H1 (cell line): Measurements from ENCODE around the gene GNG7. TPM values are rescaled to one million over a fixed set of nuclear protein-coding genes. Genes with fewer than 3 reads are reported as not detected.

Experiments
- CTCF ChIA-PET: fragments of 300-600 bp; sonication (Branson Sonifier 250); formaldehyde crosslinking; loops from one replicate; lab custom pipeline; 2021; ENCODE audit not compliant: partially characterized antibody; lab: Charles Lee
- POLR2A ChIA-PET: fragments of 300-600 bp; sonication (Branson Sonifier 250); formaldehyde crosslinking; loops from one replicate; lab custom pipeline; 2021; ENCODE audit warnings: inconsistent platforms; ENCODE audit not compliant: partially characterized antibody; lab: Charles Lee
- DNase-seq, 2 experiments: peaks; one replicate each; pipeline versions ENCODE4 v3.0.0 to v3.0.0-alpha.2; 2010 to 2022; ENCODE audit warnings: low spot score in 2 of 2, low read depth in 1 of 2, mixed read lengths in 1 of 2
- FAIRE-seq: peaks from 2 replicates; lab custom pipeline; 2011; peaks lifted over from hg19 to GRCh38; lab: Jason Lieb, UNC
- H2AFZ ChIP-seq: 2 replicates; pipeline ENCODE4 v1.8.1; 2012; ENCODE audit warnings: low read length, inconsistent platforms
- H2AK5ac ChIP-seq: 2 replicates; pipeline ENCODE4 v1.6.1; 2013; ENCODE audit warnings: low read depth, low read length
- H2BK120ac ChIP-seq: replicated peaks from 2 replicates; pipeline ENCODE3; 2013; ENCODE audit warnings: low read depth, low read length, inconsistent platforms
- H2BK12ac ChIP-seq: 2 replicates; pipeline ENCODE4 v1.6.1; 2013; ENCODE audit warnings: low read depth, low read length
- H2BK15ac ChIP-seq: 2 replicates; pipeline ENCODE4 v1.6.1; 2013; ENCODE audit warnings: low read length
- H2BK20ac ChIP-seq: 2 replicates; pipeline ENCODE4 v1.6.1; 2013; ENCODE audit warnings: low read length
- H2BK5ac ChIP-seq: 2 replicates; pipeline ENCODE4 v1.6.1; 2013; ENCODE audit warnings: low read depth, low read length
- H3K14ac ChIP-seq: 2 replicates; pipeline ENCODE4 v1.6.1; 2013; ENCODE audit warnings: inconsistent platforms; ENCODE audit not compliant: insufficient read length
- H3K18ac ChIP-seq: 2 replicates; pipeline ENCODE4 v1.6.1; 2013; ENCODE audit warnings: low read length; ENCODE audit errors: extremely low read depth
- H3K23ac ChIP-seq: 2 replicates; pipeline ENCODE4 v1.6.1; 2013; ENCODE audit warnings: inconsistent platforms; ENCODE audit not compliant: insufficient read length
- H3K23me2 ChIP-seq: 2 replicates; pipeline ENCODE4 v1.6.1; 2013; ENCODE audit warnings: low read depth, low read length
- H3K27ac ChIP-seq: 2 replicates; pipeline ENCODE4 v1.6.1; 2011; ENCODE audit warnings: low read depth, low read length, inconsistent platforms
- H3K27me3 ChIP-seq, 4 experiments: replicated peaks in 1 of 4; 1 replicate in 1 of 4; 2 replicates in 3 of 4; pipeline versions ENCODE4 v1.6.1 to v1.8.1; 2011 to 2013; ENCODE audit warnings: low read length in 3 of 4, mild to moderate bottlenecking in 3 of 4, inconsistent platforms in 2 of 4, mixed read lengths in 2 of 4, moderate library complexity in 1 of 4; ENCODE audit not compliant: control insufficient read depth in 3 of 4, insufficient read depth in 3 of 4; ENCODE audit errors: extremely low read depth in 1 of 4
- H3K36me3 ChIP-seq, 4 experiments: 2 replicates each; pipeline versions ENCODE4 v1.6.1 to v1.8.1; 2011 to 2013; ENCODE audit warnings: mild to moderate bottlenecking in 4 of 4, low read length in 3 of 4, moderate library complexity in 2 of 4, control low read depth in 1 of 4, inconsistent platforms in 1 of 4; ENCODE audit not compliant: insufficient read depth in 4 of 4, control insufficient read depth in 2 of 4
- H3K4ac ChIP-seq: replicated peaks from 2 replicates; pipeline ENCODE3; 2013; ENCODE audit warnings: low read length, low read depth, mixed read lengths, inconsistent platforms; ENCODE audit not compliant: insufficient read length
- H3K4me1 ChIP-seq, 4 experiments: replicated peaks in 1 of 4; 1 replicate in 1 of 4; 2 replicates in 3 of 4; pipeline versions ENCODE4 v1.6.1 to v1.8.1; 2011 to 2013; ENCODE audit warnings: low read length in 3 of 4, inconsistent platforms in 2 of 4, mixed read lengths in 1 of 4; ENCODE audit not compliant: insufficient read depth in 4 of 4, control insufficient read depth in 3 of 4
- H3K4me2 ChIP-seq, 2 experiments: 2 replicates each; pipeline versions ENCODE4 v1.6.1 to v1.8.1; 2011 to 2013; ENCODE audit warnings: low read depth in 2 of 2, low read length in 2 of 2, control low read depth in 1 of 2, inconsistent platforms in 1 of 2, mild to moderate bottlenecking in 1 of 2; ENCODE audit not compliant: insufficient read depth in 1 of 2
- H3K4me3 ChIP-seq, 4 experiments: fragments of 200-600, 300-600 bp in 1 of 4; sonication (generic), shearing (Covaris generic), sonication (Bioruptor Twin) in 1 of 4; 2 replicates each; pipeline versions ENCODE4 v1.5.1 to v1.8.1; 2011 to 2016; ENCODE audit warnings: low read length in 4 of 4, low read depth in 3 of 4, control low read depth in 2 of 4, inconsistent platforms in 2 of 4, mild to moderate bottlenecking in 2 of 4, mixed read lengths in 1 of 4, moderate library complexity in 1 of 4; ENCODE audit not compliant: insufficient read depth in 2 of 4; ENCODE audit errors: extremely low read depth in 1 of 4
- H3K56ac ChIP-seq: replicated peaks from 2 replicates; pipeline ENCODE3; 2013; ENCODE audit warnings: low read depth, mild to moderate bottlenecking, mixed read lengths, low read length, inconsistent platforms; ENCODE audit not compliant: insufficient read length
- H3K79me1 ChIP-seq: 2 replicates; pipeline ENCODE4 v1.6.1; 2013; ENCODE audit warnings: low read depth, low read length, control low read depth
- H3K79me2 ChIP-seq, 2 experiments: 2 replicates each; pipeline versions ENCODE4 v1.6.1 to v1.8.1; 2012 to 2013; ENCODE audit warnings: low read length in 2 of 2, mild to moderate bottlenecking in 2 of 2, inconsistent platforms in 1 of 2; ENCODE audit not compliant: insufficient read depth in 2 of 2, control insufficient read depth in 1 of 2
- H3K9ac ChIP-seq, 4 experiments: replicated peaks in 1 of 4; 1 replicate in 1 of 4; 2 replicates in 3 of 4; pipeline versions ENCODE4 v1.6.1 to v1.8.1; 2011 to 2013; ENCODE audit warnings: low read depth in 3 of 4, low read length in 3 of 4, control low read depth in 2 of 4, mild to moderate bottlenecking in 2 of 4, moderate library complexity in 2 of 4, inconsistent platforms in 1 of 4; ENCODE audit errors: extremely low read depth in 1 of 4
- H3K9me3 ChIP-seq, 2 experiments: 2 replicates each; pipeline versions ENCODE4 v1.6.1 to v1.8.1; 2012 to 2013; ENCODE audit warnings: mild to moderate bottlenecking in 2 of 2, moderate library complexity in 2 of 2, control low read depth in 1 of 2, inconsistent platforms in 1 of 2, low read depth in 1 of 2, low read length in 1 of 2, mixed read lengths in 1 of 2; ENCODE audit not compliant: insufficient read depth in 2 of 2
- H4K20me1 ChIP-seq, 2 experiments: replicated peaks in 1 of 2; 2 replicates each; pipeline versions ENCODE3 to v1.8.1; 2011 to 2013; ENCODE audit warnings: inconsistent platforms in 2 of 2, low read length in 2 of 2, mild to moderate bottlenecking in 1 of 2; ENCODE audit not compliant: insufficient read depth in 2 of 2, control insufficient read depth in 1 of 2
- H4K5ac ChIP-seq: 2 replicates; pipeline ENCODE4 v1.6.1; 2013; ENCODE audit warnings: low read length, low read depth, mixed read lengths, inconsistent platforms; ENCODE audit not compliant: insufficient read length
- H4K8ac ChIP-seq: 2 replicates; pipeline ENCODE4 v1.8.0; 2013; ENCODE audit warnings: mild to moderate bottlenecking, moderate library complexity, low read length, inconsistent platforms; ENCODE audit not compliant: insufficient read depth; ENCODE audit errors: extremely low read depth
- H4K91ac ChIP-seq: replicated peaks from 2 replicates; pipeline ENCODE3; 2013; ENCODE audit warnings: low read length, mixed read lengths, inconsistent platforms; ENCODE audit not compliant: insufficient read length
- CEBPB ChIP-seq: IDR thresholded peaks from 2 replicates; pipeline ENCODE4 v1.6.1; 2012; ENCODE audit warnings: low read depth, low read length
- SIX5 ChIP-seq: IDR thresholded peaks from 2 replicates; pipeline ENCODE4 v1.6.1; 2011; ENCODE audit warnings: mild to moderate bottlenecking, low read depth, low read length
- SRF ChIP-seq: IDR thresholded peaks from 2 replicates; pipeline ENCODE4 v1.6.1; 2011; ENCODE audit warnings: mild to moderate bottlenecking, low read depth, low read length, moderate library complexity
- TBP ChIP-seq: IDR thresholded peaks from 2 replicates; pipeline ENCODE4 v1.6.1; 2011; ENCODE audit warnings: low read depth, low read length, improper control_type of control experiment
- TCF12 ChIP-seq: IDR thresholded peaks from 2 replicates; pipeline ENCODE4 v1.6.1; 2011; ENCODE audit warnings: low read depth, mild to moderate bottlenecking, low read length
- YY1 ChIP-seq: IDR thresholded peaks from 2 replicates; pipeline ENCODE4 v1.6.1; 2011; ENCODE audit warnings: low read depth, mild to moderate bottlenecking, low read length
- WGBS, 2 experiments: shearing (Covaris generic) in 1 of 2; methylation state at CpG; one replicate each; pipeline versions ENCODE4 v1.1.6 to v1.1.7; 2013 to 2015; ENCODE audit warnings: low lambda C conversion rate in 2 of 2, mixed read lengths in 2 of 2, inconsistent platforms in 1 of 2, low coverage in 1 of 2, missing lambda C conversion rate in 1 of 2; ENCODE audit not compliant: insufficient replicate concordance in 2 of 2, insufficient coverage in 1 of 2, insufficient read length in 1 of 2; ENCODE audit errors: extremely low coverage in 1 of 2, missing lambda C conversion rate in 1 of 2; 5-methylcytosine and 5-hydroxymethylcytosine counted together
- polyA plus RNA-seq, 7 experiments: library from polyadenylated mRNA; depleted of rRNA in 3 of 7; stranded (reverse) in 5 of 7; unstranded in 2 of 7; fragments of >200 nt in 5 of 7; fragments of 200-250 nt in 2 of 7; gene quantifications; 1 replicate in 5 of 7; 2 replicates in 1 of 7; 4 replicates in 1 of 7; pipeline versions ENCODE4 v1.2.1 to v1.2.3, GENCODE V29; 2011 to 2013; ENCODE audit warnings: missing spikeins in 2 of 7, mixed read lengths in 2 of 7
- total RNA-seq: library from RNA; stranded (reverse); fragmentation: NEBNext Ultra II Directional; extraction: Animal tissue kit (Norgen Biotek cat#: 25700); gene quantifications from 2 replicates; pipeline ENCODE4 v1.2.1, GENCODE V29; 2021
- TF ChIP-seq, protein P1 (sequence below): IDR thresholded peaks from 2 replicates; pipeline ENCODE4 v1.6.1; 2012; ENCODE audit warnings: inconsistent platforms

The GNG7 gene
- total and polyA plus RNA-seq, 2 of the 8 experiments (the other 6 are each of a cell fraction or from before 2014, with no cell fraction given) = 2.8 to 7.8 TPM

DNA sequence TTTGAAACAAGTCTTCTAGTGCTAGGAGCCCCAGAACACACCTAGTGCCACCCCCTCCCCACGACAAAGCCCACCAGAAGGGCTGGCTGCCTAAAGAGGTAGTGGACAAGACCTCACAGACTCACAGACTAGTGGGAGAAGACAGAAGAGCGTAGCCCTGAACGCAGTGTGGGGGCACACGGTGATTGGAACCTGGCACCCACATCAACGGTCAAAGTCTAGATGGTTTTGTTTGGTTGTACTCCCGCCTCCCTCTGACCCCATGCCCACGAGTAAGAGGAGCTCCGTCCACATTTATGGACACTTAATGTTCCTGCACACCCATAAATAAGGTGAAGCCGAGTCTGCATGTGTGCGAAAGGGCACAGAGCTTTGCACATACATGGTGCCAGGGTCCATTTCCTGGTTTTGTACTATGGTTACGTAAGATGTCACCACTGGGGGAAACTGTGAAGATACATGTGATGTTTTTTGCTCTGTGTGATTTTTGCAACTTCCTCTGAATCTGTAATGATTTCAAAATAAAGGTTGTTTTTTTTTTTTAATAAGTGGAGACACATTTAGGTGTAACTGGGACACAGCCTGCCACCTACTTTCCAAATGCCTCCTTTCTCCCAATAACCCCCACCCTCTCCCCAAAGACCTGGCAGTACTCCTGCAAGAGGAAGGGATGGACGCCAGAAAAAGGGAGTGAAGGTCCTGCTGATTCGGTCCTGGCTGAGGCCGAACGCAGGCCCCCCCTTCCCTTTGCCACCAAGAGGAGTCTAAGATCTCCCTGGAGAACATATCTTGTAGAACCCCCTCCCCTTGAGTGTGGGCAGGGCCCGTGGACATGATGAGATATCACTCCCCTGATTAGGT, 72.8 kb downstream of the GNG7 start:
- no peaks in the 10 kb centered on the region for H3K79me1 ChIP-seq
- H2BK15ac ChIP-seq = no peak overlapping the region
- H4K8ac ChIP-seq = no peak overlapping the region
- no peak overlapping the region for H4K5ac ChIP-seq
- H3K9me3 ChIP-seq = peaks cover 5 to 9% of the 10 kb centered on the region in 2 experiments; a peak in 3 of 4 replicates
- no peak overlapping the region; the same call in 1 of the 2 replicates for H2BK5ac ChIP-seq
- 88% methylated on average over 16 of the region's 16 CpGs; no CpG with 5 or more reads in 1 of the 2 experiments for WGBS, 2 experiments
- ChIA-PET POLR2A (no interaction called here), CTCF (interaction anchor here (1.2 to 3.1 kb wide), 4 partner anchors 7 to 19 kb away, joined by 3 to 18 read pairs (median 12); no protein-coding TSS in a partner anchor)
- no peak overlapping the region for H2BK12ac ChIP-seq
- H3K36me3 ChIP-seq = no peaks in the 10 kb centered on the region
- H2BK20ac ChIP-seq = no peak overlapping the region
- no peak overlapping the region for H2BK120ac ChIP-seq
- H3K4ac ChIP-seq = no peak overlapping the region
- H3K9ac ChIP-seq = no peak overlapping the region
- H3K23me2 ChIP-seq = no peaks in the 10 kb centered on the region
- FAIRE-seq (no peak), DNase-seq (no peak)
- no peak overlapping the region for H3K14ac ChIP-seq
- H4K91ac ChIP-seq = no peak overlapping the region
- H3K79me2 ChIP-seq = no peaks in the 10 kb centered on the region
- H3K27ac ChIP-seq = no peak overlapping the region
- H3K18ac ChIP-seq = no peak overlapping the region
- H3K4me3 ChIP-seq = no peak overlapping the region
- TF ChIP-seq, protein P1, sequence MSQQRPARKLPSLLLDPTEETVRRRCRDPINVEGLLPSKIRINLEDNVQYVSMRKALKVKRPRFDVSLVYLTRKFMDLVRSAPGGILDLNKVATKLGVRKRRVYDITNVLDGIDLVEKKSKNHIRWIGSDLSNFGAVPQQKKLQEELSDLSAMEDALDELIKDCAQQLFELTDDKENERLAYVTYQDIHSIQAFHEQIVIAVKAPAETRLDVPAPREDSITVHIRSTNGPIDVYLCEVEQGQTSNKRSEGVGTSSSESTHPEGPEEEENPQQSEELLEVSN = no peak
- TF ChIP-seq SIX5 (no peak), TBP (no peak), YY1 (no peak), TCF12 (no peak), SRF (no peak), CEBPB (no peak)
- TF ChIP-seq, all 59 proteins: peak for 0
- peaks cover 0 to 1% (median under 1%) of the 10 kb centered on the region in 4 experiments; a peak in 2 of 7 replicates for H3K4me1 ChIP-seq
- no peak overlapping the region for H3K56ac ChIP-seq
- H3K27me3 ChIP-seq = no peaks in the 10 kb centered on the region
- H3K23ac ChIP-seq = no peak overlapping the region
- no peak overlapping the region for H2AK5ac ChIP-seq
- no peaks in the 10 kb centered on the region for H4K20me1 ChIP-seq
- H3K4me2 ChIP-seq = no peak overlapping the region
- H2AFZ ChIP-seq = no peak overlapping the region
